GM12872 (cell line): Measurements from ENCODE around the gene USH1G.

Source experiments
- CTCF ChIP-seq: IDR thresholded peaks from 3 replicates; pipeline ENCODE4 v1.5.1; 2011; ENCODE audit warnings: low read depth, mild to moderate bottlenecking, low read length, moderate library complexity; ENCODE audit not compliant: insufficient read depth

Gene USH1G

GRCh38 chr17:74866198-74866835 lies 56.7 kb downstream of the USH1G start:
- no peak for TF ChIP-seq CTCF
